Brain microvascular endothelial cell (primary cell): ENCODE measurements around the gene GTF2A1.

Experiments used
- DNase-seq: peaks from one replicate; pipeline ENCODE4 v3.0.0-alpha.2; 2020
- H3K27ac ChIP-seq: fragments of 250-450 bp; sonication (Bioruptor Pico); 2 replicates; pipeline ENCODE4 v1.5.1; 2020; ENCODE audit warnings: mild to moderate bottlenecking, moderate library complexity
- H3K27me3 ChIP-seq: fragments of 250-450 bp; sonication (Bioruptor Pico); replicated peaks from 2 replicates; pipeline ENCODE4 v1.5.1; 2020; ENCODE audit warnings: mild to moderate bottlenecking
- H3K36me3 ChIP-seq: fragments of 250-450 bp; sonication (Bioruptor Pico); replicated peaks from 2 replicates; pipeline ENCODE4 v1.5.1; 2020; ENCODE audit warnings: mild to moderate bottlenecking
- H3K4me3 ChIP-seq: 2 replicates; pipeline ENCODE4 v1.5.1; 2011; ENCODE audit warnings: low read depth, mild to moderate bottlenecking, control low read depth, low read length, moderate library complexity
- CTCF ChIP-seq: IDR thresholded peaks from 2 replicates; pipeline ENCODE4 v1.5.1; 2011; ENCODE audit warnings: low read depth, mild to moderate bottlenecking, moderate library complexity, low read length, control low read depth, inconsistent platforms; ENCODE audit errors: missing control alignments
- in situ Hi-C: cut with HindIII; loops from 2 replicates; pipeline ENCODE4 v1.10.0; 2017; ENCODE audit warnings: low sequenced_read_pairs, low pct_ligation_motif_present

GTF2A1 gene

GRCh38 chr14:81187832-81188522 is 32.8 kb downstream of the GTF2A1 start:
- Histone ChIP-seq H3K36me3 (peaks cover 5% of the 10 kb centered on the region), H3K4me3 (no peak overlapping the region), H3K27ac (no peak overlapping the region), H3K27me3 (no peaks in the 10 kb centered on the region)
- in situ Hi-C loops = no loop called here
- no peak for DNase-seq
- no peak for TF ChIP-seq CTCF

DNA sequence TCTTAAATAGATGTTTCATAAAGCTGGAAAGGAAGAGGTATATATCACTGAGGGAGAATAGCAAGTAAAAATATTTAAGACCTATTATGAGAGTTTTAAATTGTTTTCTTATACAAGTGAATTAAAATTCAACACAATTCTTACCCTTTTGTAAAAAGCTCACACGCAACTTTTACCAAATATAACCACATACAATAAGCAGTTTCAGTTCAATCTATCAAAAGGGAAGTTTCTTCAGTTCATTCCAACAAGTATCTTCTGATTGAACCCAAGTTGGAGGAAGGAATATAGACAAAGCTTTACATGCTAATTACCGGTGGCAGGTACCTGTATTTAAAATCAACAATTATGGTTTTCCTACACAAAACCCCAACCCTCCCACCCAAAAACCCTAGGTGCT is 41.1 kb downstream of the GTF2A1 start:
- H3K4me3 ChIP-seq = no peak overlapping the region
- DNase-seq = no peak
- H3K27ac ChIP-seq = no peak overlapping the region
- in situ Hi-C loops = no loop called here
- H3K36me3 ChIP-seq = peaks cover 3% of the 10 kb centered on the region
- no peaks in the 10 kb centered on the region for H3K27me3 ChIP-seq
- TF ChIP-seq CTCF = no peak

GRCh38 chr14:81178063-81178462 is 42.7 kb downstream of the GTF2A1 start:
- TF ChIP-seq CTCF = no peak
- no peak overlapping the region for H3K27ac ChIP-seq
- no peak overlapping the region for H3K4me3 ChIP-seq
- H3K36me3 ChIP-seq = peaks cover 3% of the 10 kb centered on the region
- no peak for DNase-seq
- H3K27me3 ChIP-seq = no peaks in the 10 kb centered on the region
- in situ Hi-C loops = no loop called here

DNA sequence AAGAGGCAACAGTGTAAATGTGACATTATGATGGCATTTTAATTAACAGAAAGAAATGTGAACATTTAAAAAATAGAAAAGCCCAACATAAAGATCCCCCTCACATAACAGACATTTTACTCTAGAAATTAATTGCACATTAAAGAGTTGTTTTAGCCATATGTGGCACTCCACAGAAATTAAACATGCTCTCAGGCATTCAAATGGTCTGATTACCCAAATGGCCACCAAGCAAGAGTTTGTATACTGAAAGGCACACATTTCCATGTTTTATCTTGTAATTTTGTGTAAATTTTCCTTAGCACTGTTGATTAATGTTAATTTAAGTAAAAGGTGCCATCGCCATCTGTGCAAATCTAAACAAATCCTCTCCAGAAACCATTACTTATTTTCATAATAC is 43.5 kb downstream of the GTF2A1 start:
- H3K36me3 ChIP-seq = peaks cover 3% of the 10 kb centered on the region
- no peak for TF ChIP-seq CTCF
- in situ Hi-C loops = no loop called here
- H3K27ac ChIP-seq = no peak overlapping the region
- DNase-seq = no peak
- H3K27me3 ChIP-seq = no peaks in the 10 kb centered on the region
- H3K4me3 ChIP-seq = no peak overlapping the region

DNA sequence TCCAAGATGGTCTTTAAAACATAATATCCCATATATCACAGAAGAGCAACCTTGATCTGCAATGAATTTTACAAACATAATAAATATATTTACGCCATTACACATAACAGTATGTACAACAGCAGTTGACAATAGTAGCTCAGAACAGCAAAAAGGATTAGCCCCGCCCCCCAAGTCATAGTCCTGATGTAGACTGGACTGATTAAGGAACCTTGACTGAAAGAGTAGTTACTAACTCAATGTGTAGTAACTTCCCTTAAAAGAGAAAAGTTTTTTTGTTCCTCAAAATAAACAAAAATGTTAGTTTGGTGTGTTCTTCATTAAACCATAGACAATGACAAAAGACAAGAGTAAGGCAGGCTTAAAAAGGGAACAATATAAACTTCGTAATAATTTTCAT is 44.5 kb downstream of the GTF2A1 start:
- no peaks in the 10 kb centered on the region for H3K36me3 ChIP-seq
- no peaks in the 10 kb centered on the region for H3K27me3 ChIP-seq
- no peak for DNase-seq
- no peak overlapping the region for H3K4me3 ChIP-seq
- no peak for TF ChIP-seq CTCF
- no peak overlapping the region for H3K27ac ChIP-seq
- in situ Hi-C loops = no loop called here

DNA sequence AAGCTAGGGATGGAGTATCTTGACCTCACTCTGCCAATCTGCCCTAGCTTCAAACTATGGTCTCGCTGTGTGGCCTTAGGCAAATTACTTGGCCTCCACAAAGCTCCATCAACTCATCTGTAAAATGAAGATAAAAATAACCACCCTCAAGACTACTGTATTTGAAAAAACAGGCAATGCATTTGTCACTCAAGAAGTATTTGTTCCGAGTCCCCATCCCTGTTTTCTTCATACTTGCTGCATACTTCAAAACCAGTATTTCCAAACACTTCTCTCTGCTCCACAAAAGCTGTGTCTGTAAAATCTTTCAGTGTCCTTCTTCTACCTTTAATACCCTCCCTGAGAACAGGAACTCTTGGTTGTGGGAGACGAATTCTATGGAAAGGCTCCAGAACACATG is 47.9 kb downstream of the GTF2A1 start:
- Histone ChIP-seq H3K36me3 (no peaks in the 10 kb centered on the region), H3K4me3 (no peak overlapping the region), H3K27me3 (no peaks in the 10 kb centered on the region), H3K27ac (no peak overlapping the region)
- in situ Hi-C loops = no loop called here
- no peak for TF ChIP-seq CTCF
- no peak for DNase-seq
